GM12878 (cell line): ENCODE data around the gene TBC1D8. TPM values are rescaled to one million over a fixed set of nuclear protein-coding genes. Genes with fewer than 3 reads are reported as not detected.

Source experiments
- ATAC-seq: fragments of 200-7000 bp; cut with Tn5 transposase; 3 replicates; pipeline ENCODE4 v1.9.1; 2020; ENCODE audit warnings: mild to moderate bottlenecking, moderate library complexity
- BruUV-seq: library from RNA; stranded (reverse); fragments of 400-500 nt; replicated peaks from 2 replicates; lab custom pipeline; 2021; lab: Mats Ljungman, UMichigan
- CTCF ChIA-PET: fragments of 300-600 bp; sonication (Branson Sonifier 250); formaldehyde crosslinking; extraction: SDS; loops from one replicate; lab custom pipeline; 2021; ENCODE audit warnings: inconsistent platforms; lab: Yijun Ruan, JAX
- POLR2A ChIA-PET: fragments of 350-600 bp; formaldehyde crosslinking; extraction: SDS; loops from one replicate; lab custom pipeline; 2021; ENCODE audit warnings: inconsistent platforms; lab: Charles Lee
- RAD21 ChIA-PET: fragments of 300-600 bp; sonication (Branson Sonifier 250); formaldehyde crosslinking; loops from one replicate; lab custom pipeline; 2023; ENCODE audit warnings: antibody characterized with exemption; ENCODE audit not compliant: unreplicated experiment; lab: Charles Lee
- SMC1A ChIA-PET: fragments of 300-600 bp; sonication (Branson Sonifier 250); formaldehyde crosslinking; loops from one replicate; lab custom pipeline; 2023; ENCODE audit not compliant: unreplicated experiment, uncharacterized antibody; lab: Charles Lee
- DNase-seq: peaks from one replicate; pipeline ENCODE4 v3.0.0-alpha.2; 2011; ENCODE audit warnings: low read depth, low spot score
- FAIRE-seq: peaks from 3 replicates; lab custom pipeline; 2011; peaks lifted over from hg19 to GRCh38; lab: Jason Lieb, UNC
- H2AFZ ChIP-seq: 2 replicates; pipeline ENCODE4 v1.6.0; 2011; ENCODE audit warnings: low read depth, low read length, control low read depth; ENCODE audit not compliant: control insufficient read depth
- H3K27ac ChIP-seq: 2 replicates; pipeline ENCODE4 v1.5.1; 2011; ENCODE audit warnings: control low read depth; ENCODE audit not compliant: control insufficient read depth, insufficient read depth
- H3K27me3 ChIP-seq, 2 experiments: replicated peaks in 1 of 2; 2 replicates each; pipeline versions ENCODE4 v1.6.0 to v1.6.1; 2011; ENCODE audit warnings: low read length in 1 of 2; ENCODE audit not compliant: control insufficient read depth in 2 of 2, insufficient read depth in 2 of 2
- H3K36me3 ChIP-seq, 2 experiments: 2 replicates each; pipeline ENCODE4 v1.5.1; 2011; ENCODE audit warnings: low read length in 1 of 2; ENCODE audit not compliant: control insufficient read depth in 2 of 2, insufficient read depth in 2 of 2
- H3K4me1 ChIP-seq: 2 replicates; pipeline ENCODE4 v1.6.1; 2011; ENCODE audit warnings: mild to moderate bottlenecking, low read length, moderate library complexity, mixed read lengths; ENCODE audit not compliant: control insufficient read depth, insufficient read depth
- H3K4me2 ChIP-seq: 2 replicates; pipeline ENCODE4 v1.6.0; 2011; ENCODE audit warnings: control low read depth; ENCODE audit not compliant: control insufficient read depth, insufficient read depth
- H3K4me3 ChIP-seq: fragments of 200-600 bp; sonication (generic); 2 replicates; pipeline ENCODE4 v1.5.1; 2016
- H3K79me2 ChIP-seq: 2 replicates; pipeline ENCODE4 v1.6.0; 2011; ENCODE audit warnings: low read length; ENCODE audit not compliant: control insufficient read depth, insufficient read depth
- H3K9ac ChIP-seq: 2 replicates; pipeline ENCODE4 v1.8.0; 2011; ENCODE audit warnings: low read length, control low read depth, mixed read lengths; ENCODE audit not compliant: control insufficient read depth, insufficient read depth
- H3K9me3 ChIP-seq: replicated peaks from 3 replicates; pipeline ENCODE4 v1.5.1; 2011; ENCODE audit warnings: mild to moderate bottlenecking, low read length; ENCODE audit not compliant: control insufficient read depth, insufficient read depth
- H4K20me1 ChIP-seq: 2 replicates; pipeline ENCODE4 v1.6.0; 2011; ENCODE audit not compliant: control insufficient read depth, insufficient read depth
- BHLHE40 ChIP-seq, 2 experiments: fragments of 450-650 bp in 1 of 2; IDR thresholded peaks; 2 replicates each; pipeline ENCODE4 v1.6.1; 2011 to 2017; ENCODE audit warnings: low read depth in 2 of 2, borderline replicate concordance in 1 of 2, improper control_type of control experiment in 1 of 2, low read length in 1 of 2, mild to moderate bottlenecking in 1 of 2
- CEBPB ChIP-seq, 2 experiments: fragments of 150-350 bp in 1 of 2; IDR thresholded peaks; 2 replicates each; pipeline ENCODE4 v1.6.1; 2012 to 2014; ENCODE audit warnings: low read depth in 2 of 2, low read length in 2 of 2, borderline replicate concordance in 1 of 2, inconsistent platforms in 1 of 2
- E2F4 ChIP-seq: IDR thresholded peaks from 2 replicates; pipeline ENCODE4 v1.6.1; 2012; ENCODE audit warnings: low read depth, low read length, improper control_type of control experiment
- EED ChIP-seq: sonication (generic); IDR thresholded peaks from 2 replicates; pipeline ENCODE4 v1.6.1; 2016; ENCODE audit warnings: antibody characterized with exemption, low read depth
- GATAD2B ChIP-seq: fragments of 450-650 bp; conservative IDR thresholded peaks from 2 replicates; pipeline ENCODE4 v1.6.1; 2017; ENCODE audit warnings: low read depth, mild to moderate bottlenecking, moderate library complexity
- NFYA ChIP-seq: IDR thresholded peaks from 2 replicates; pipeline ENCODE4 v1.6.1; 2011; ENCODE audit warnings: low read depth, mild to moderate bottlenecking, low read length, improper control_type of control experiment, borderline replicate concordance
- RELA ChIP-seq: fragments of 450-650 bp; IDR thresholded peaks from 2 replicates; pipeline ENCODE4 v1.8.0; 2014; ENCODE audit warnings: borderline replicate concordance; ENCODE audit not compliant: partially characterized antibody
- SIX5 ChIP-seq: IDR thresholded peaks from 2 replicates; pipeline ENCODE4 v1.6.1; 2011; ENCODE audit warnings: mild to moderate bottlenecking, low read depth, low read length, moderate library complexity; ENCODE audit not compliant: severe bottlenecking
- SKIL ChIP-seq: fragments of 450-650 bp; IDR thresholded peaks from 2 replicates; pipeline ENCODE4 v1.6.1; 2017; ENCODE audit warnings: mild to moderate bottlenecking, low read depth, inconsistent platforms; ENCODE audit not compliant: poor library complexity, severe bottlenecking
- TCF3 ChIP-seq: IDR thresholded peaks from 2 replicates; pipeline ENCODE4 v1.6.1; 2012; ENCODE audit warnings: low read depth, mild to moderate bottlenecking, low read length, borderline replicate concordance; ENCODE audit not compliant: insufficient read depth
- ZBED1 ChIP-seq: IDR thresholded peaks from 2 replicates; pipeline ENCODE4 v1.6.1; 2016; ENCODE audit warnings: borderline replicate concordance
- ZBTB33 ChIP-seq: fragments of 450-650 bp; IDR thresholded peaks from 2 replicates; pipeline ENCODE4 v1.6.1; 2017; ENCODE audit warnings: mild to moderate bottlenecking
- WGBS: methylation state at CpG from one replicate; pipeline ENCODE4 v1.1.6; 2016; ENCODE audit warnings: low lambda C conversion rate; ENCODE audit not compliant: insufficient replicate concordance, insufficient coverage; ENCODE audit errors: missing lambda C conversion rate; 5-methylcytosine and 5-hydroxymethylcytosine counted together
- in situ Hi-C: fragments of 300-500 bp; cut with MboI; formaldehyde crosslinking; loops from 9 replicates; pipeline ENCODE4 v1.14.3; 2018; ENCODE audit warnings: mixed read lengths
- intact Hi-C: fragments of 100-400 bp; cut with micrococcal nuclease; formaldehyde crosslinking; loops from one replicate; pipeline ENCODE4 v1.14.2; 2022; ENCODE audit not compliant: unreplicated experiment
- polyA plus RNA-seq, 11 experiments: library from polyadenylated mRNA; depleted of rRNA in 4 of 11; unstranded in 6 of 11; stranded (reverse) in 5 of 11; fragments of >200 nt; fragmentation: Nextera tagmentation in 4 of 11; fragmentation: Illumina TruSeq in 1 of 11; extraction: Ambion mirVana in 4 of 11; extraction: Trizol in 1 of 11; gene quantifications; 1 replicate in 1 of 11; 2 replicates in 10 of 11; pipeline versions ENCODE4 v1.2.1 to v1.2.3, GENCODE V29; 2011 to 2016; ENCODE audit warnings: inconsistent platforms in 2 of 11, missing spikeins in 2 of 11, low read depth in 1 of 11
- total RNA-seq, 4 experiments: library from RNA; depleted of rRNA in 3 of 4; stranded (reverse); fragments of >200 nt in 3 of 4; fragmentation: Illumina TruSeq in 1 of 4; extraction: Trizol in 1 of 4; gene quantifications; 2 replicates each; pipeline versions ENCODE4 v1.2.1 to v1.2.3, GENCODE V29; 2013 to 2021

The TBC1D8 gene
- total and polyA plus RNA-seq, 10 of the 15 experiments (the other 5 are each of a cell fraction or from before 2014, with no cell fraction given) = 0.80 to 4.9 (median 4.4) TPM

- no peak for TF ChIP-seq RELA
Measured at GRCh38 chr2:101007415-101008345, 143.5 kb downstream of the TBC1D8 start (continued).

- FAIRE-seq (no peak), ATAC-seq (no peak), DNase-seq (no peak)
- ChIA-PET CTCF (interaction anchor here (0.7 kb wide), 1 partner anchor 8 kb away, joined by 3 read pairs; no protein-coding TSS in a partner anchor), POLR2A (interaction anchor here (0.6 kb wide), 1 partner anchor 303 kb away, joined by 3 read pairs; no protein-coding TSS in a partner anchor), SMC1A (interaction anchor here (0.8 kb wide), 1 partner anchor 148 kb away, joined by 3 read pairs; no protein-coding TSS in a partner anchor), RAD21 (no interaction called here)
- Histone ChIP-seq H3K27ac (no peak overlapping the region), H3K9ac (no peak overlapping the region), H4K20me1 (peaks cover 4% of the 10 kb centered on the region), H2AFZ (no peak overlapping the region), H3K9me3 (peaks cover 2% of the 10 kb centered on the region; the same call in 2 of the 3 replicates), H3K36me3 (peaks cover 17 to 44% of the 10 kb centered on the region in 2 experiments), H3K27me3 (no peaks in the 10 kb centered on the region), H3K4me1 (peaks cover 21% of the 10 kb centered on the region), H3K4me3 (0 out of 2 replicates have a peak overlapping the region, but pooled peaks have one; percentile 96), H3K79me2 (peaks cover 52% of the 10 kb centered on the region), H3K4me2 (no peak overlapping the region)
- 70% methylated on average over 4 of the region's 4 CpGs for WGBS
- intact Hi-C loops (no loop called here), in situ Hi-C loops (no loop called here)
- no TSS peak for BruUV-seq
- TF ChIP-seq BHLHE40 (IDR thresholded peaks at IDR 0.05; ENCODE audit: borderline replicate concordance in 1 of 2, low read depth in 2 of 2, low read length in 1 of 2) (no peak), TCF3 (no peak), GATAD2B (no peak), NFYA (no peak), ZBED1 (no peak), SKIL (no peak), CEBPB (IDR thresholded peaks at IDR 0.05; ENCODE audit: borderline replicate concordance in 1 of 2, low read depth in 2 of 2, low read length in 2 of 2) (no peak), E2F4 (no peak), SIX5 (no peak), EED (no peak), ZBTB33 (no peak)
Measured at GRCh38 chr2:101006065-101006715, 145.0 kb downstream of the TBC1D8 start.
